ENCODE results near the gene RNGTT.

GRCh38 chr6:88663801-88664200 lies 299.6 kb downstream of the RNGTT start:
- TF ChIP-seq TAF1 (IDR thresholded peaks at IDR 0.05; ENCODE audit: low read depth), result no peak
- no peak for TF ChIP-seq EGR1 (IDR thresholded peaks at IDR 0.05)
- TF ChIP-seq EP300 (IDR thresholded peaks at IDR 0.05; ENCODE audit: borderline replicate concordance), result no peak
- TF ChIP-seq MAX (IDR thresholded peaks at IDR 0.05), result no peak
- TF ChIP-seq CEBPB (IDR thresholded peaks at IDR 0.05), result no peak
- TF ChIP-seq YY1 (IDR thresholded peaks at IDR 0.05; ENCODE audit: low read depth), result no peak
- TF ChIP-seq REST (IDR thresholded peaks at IDR 0.05; ENCODE audit: low read depth), result no peak
- no peak for TF ChIP-seq FOXM1 (IDR thresholded peaks at IDR 0.05; ENCODE audit: borderline replicate concordance, low read depth)
- TF ChIP-seq ZBTB7A (IDR thresholded peaks at IDR 0.05; ENCODE audit: low read depth), result no peak
- TF ChIP-seq RAD21 (IDR thresholded peaks at IDR 0.05; ENCODE audit: low read depth), result no peak
- TF ChIP-seq CREB1 (IDR thresholded peaks at IDR 0.05; ENCODE audit: low read depth), result no peak

Data from Ishikawa (cell line).